ENCODE measurements around the gene HCFC1. TPM values are rescaled to one million over a fixed set of nuclear protein-coding genes. Genes with fewer than 3 reads are reported as not detected.
A peak's percentile ranks its signal among the peaks of the same experiment; 100 is the strongest.

The HCFC1 gene
- polyA plus RNA-seq, 1 of the 3 experiments (the other 2 are of a cell fraction), result 9.5 TPM

GRCh38 chrX:153925387-153925738, 46.3 kb downstream of the HCFC1 start:
- WGBS (ENCODE audit: low lambda C conversion rate), result 89% methylated on average over 2 of the region's 4 CpGs
- Histone ChIP-seq H3K27ac (ENCODE audit: low read depth in 2 of 2, low read length in 1 of 2) (peak overlapping the region in 1 of 2 experiments; percentile 97; a peak in 2 of 4 replicates), H2AFZ (ENCODE audit: low read depth) (no peak overlapping the region), H3K9me2 (no peaks in the 10 kb centered on the region), H3K4me3 (ENCODE audit: low read depth in 2 of 2, low read length in 1 of 2) (no peak overlapping the region), H3K4me1 (ENCODE audit: control insufficient read depth in 1 of 2, insufficient read depth in 2 of 2, low read depth in 1 of 2, low read length in 1 of 2) (peaks cover 0 to 77% of the 10 kb centered on the region in 2 experiments; a peak in 1 of 4 replicates), H3K9me3 (no peaks in the 10 kb centered on the region), H3K9ac (no peak overlapping the region), H3K79me2 (ENCODE audit: insufficient read depth) (no peaks in the 10 kb centered on the region), H4K20me1 (ENCODE audit: insufficient read depth) (peaks cover 10% of the 10 kb centered on the region), H3K36me3 (replicated peaks in 1 of 2; ENCODE audit: control insufficient read depth in 1 of 2, insufficient read depth in 2 of 2, low read length in 1 of 2) (peaks cover 0 to 12% of the 10 kb centered on the region in 2 experiments), H3K27me3 (ENCODE audit: insufficient read depth) (peaks cover 13% of the 10 kb centered on the region; the same call in 1 of the 2 replicates), H3F3A (replicated peaks; ENCODE audit: insufficient read depth) (peaks cover 19% of the 10 kb centered on the region), H3K4me2 (no peak overlapping the region)
- TF ChIP-seq JUND (IDR thresholded peaks at IDR 0.05), result no peak
- TF ChIP-seq NRF1 (IDR thresholded peaks at IDR 0.05; ENCODE audit: low read depth, low read length), result no peak
- no peak for TF ChIP-seq YY1 (IDR thresholded peaks at IDR 0.05; ENCODE audit: low read depth)
- no peak for TF ChIP-seq RCOR1 (IDR thresholded peaks at IDR 0.05; ENCODE audit: low read length)
- TF ChIP-seq RFX5 (IDR thresholded peaks at IDR 0.05; ENCODE audit: low read length), result no peak
- TF ChIP-seq ELF1 (IDR thresholded peaks at IDR 0.05), result no peak
- TF ChIP-seq RXRA (IDR thresholded peaks at IDR 0.05; ENCODE audit: borderline replicate concordance, low read depth), result no peak
- no peak for TF ChIP-seq GATA2 (CRISPR knock-in tag; IDR thresholded peaks at IDR 0.05)
- no peak for TF ChIP-seq NFIC (IDR thresholded peaks at IDR 0.05; ENCODE audit: borderline replicate concordance)
- TF ChIP-seq CHD2 (IDR thresholded peaks at IDR 0.05; ENCODE audit: low read length, partially characterized antibody), result no peak
- no peak for TF ChIP-seq REST (IDR thresholded peaks at IDR 0.05; ENCODE audit: low read depth, low read length)
- no peak for TF ChIP-seq USF2 (IDR thresholded peaks at IDR 0.05; ENCODE audit: borderline replicate concordance, low read depth, low read length)
- TF ChIP-seq GABPA (IDR thresholded peaks at IDR 0.05; ENCODE audit: low read depth), result no peak
- DNase-seq, result no peak
- ChIA-PET CTCF (interaction anchor here (0.5 to 16.7 kb wide), 6 partner anchors 9 to 324 kb away, joined by 3 to 271 read pairs (median 18); partner anchors contain the start of genes NAA10 and RENBP), POLR2A (interaction anchor here (0.8 to 2.0 kb wide), 2 partner anchors 9 to 47 kb away, joined by 3 to 6 read pairs; partner anchors contain the start of gene NAA10)
